ENCODE data around the gene TRIM50.
"Not testable (repeated sequence)": the region's sequence is repeated elsewhere in the genome, so short reads cannot be mapped to it uniquely, and the experiment has no call there.

GRCh38 chr7:73267813-73268212 is 60.1 kb downstream of the TRIM50 start:
- TF ChIP-seq, protein P1, sequence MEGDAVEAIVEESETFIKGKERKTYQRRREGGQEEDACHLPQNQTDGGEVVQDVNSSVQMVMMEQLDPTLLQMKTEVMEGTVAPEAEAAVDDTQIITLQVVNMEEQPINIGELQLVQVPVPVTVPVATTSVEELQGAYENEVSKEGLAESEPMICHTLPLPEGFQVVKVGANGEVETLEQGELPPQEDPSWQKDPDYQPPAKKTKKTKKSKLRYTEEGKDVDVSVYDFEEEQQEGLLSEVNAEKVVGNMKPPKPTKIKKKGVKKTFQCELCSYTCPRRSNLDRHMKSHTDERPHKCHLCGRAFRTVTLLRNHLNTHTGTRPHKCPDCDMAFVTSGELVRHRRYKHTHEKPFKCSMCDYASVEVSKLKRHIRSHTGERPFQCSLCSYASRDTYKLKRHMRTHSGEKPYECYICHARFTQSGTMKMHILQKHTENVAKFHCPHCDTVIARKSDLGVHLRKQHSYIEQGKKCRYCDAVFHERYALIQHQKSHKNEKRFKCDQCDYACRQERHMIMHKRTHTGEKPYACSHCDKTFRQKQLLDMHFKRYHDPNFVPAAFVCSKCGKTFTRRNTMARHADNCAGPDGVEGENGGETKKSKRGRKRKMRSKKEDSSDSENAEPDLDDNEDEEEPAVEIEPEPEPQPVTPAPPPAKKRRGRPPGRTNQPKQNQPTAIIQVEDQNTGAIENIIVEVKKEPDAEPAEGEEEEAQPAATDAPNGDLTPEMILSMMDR (IDR thresholded peaks at IDR 0.05), result not testable (repeated sequence)
- TF ChIP-seq POLR2A (IDR thresholded peaks at IDR 0.05); EP300 (IDR thresholded peaks at IDR 0.05; ENCODE audit: low read depth); POLR2AphosphoS5 (IDR thresholded peaks at IDR 0.05): not testable (repeated sequence)
